WTC11 (cell line): ENCODE data around the gene PCSK2. TPM values are rescaled to one million over a fixed set of nuclear protein-coding genes. Genes with fewer than 3 reads are reported as not detected.

Experiments used
- ATAC-seq: fragments of 200-7000 bp; cut with Tn5 transposase; 2 replicates; pipeline ENCODE4 v1.10.0; 2021; ENCODE audit warnings: mild to moderate bottlenecking, moderate library complexity
- CTCF ChIA-PET: fragments of 300-600 bp; sonication (Branson Sonifier 250); formaldehyde crosslinking; loops from one replicate; lab custom pipeline; 2021; ENCODE audit warnings: antibody characterized with exemption; lab: Charles Lee
- POLR2A ChIA-PET: fragments of 350-600 bp; sonication (Branson Sonifier 250); formaldehyde crosslinking; loops from one replicate; lab custom pipeline; 2021; ENCODE audit warnings: antibody characterized with exemption; lab: Charles Lee
- DNase-seq: peaks from one replicate; pipeline ENCODE4 v3.0.0; 2021; ENCODE audit warnings: low spot score
- H3K27ac Mint-ChIP-seq: 2 replicates; pipeline ENCODE4 v1.8.0; 2021; ENCODE audit warnings: mixed read lengths
- H3K27me3 Mint-ChIP-seq: 2 replicates; pipeline ENCODE4 v1.8.0; 2021; ENCODE audit warnings: low read depth, mild to moderate bottlenecking, moderate library complexity, mixed read lengths
- H3K36me3 Mint-ChIP-seq: 2 replicates; pipeline ENCODE4 v1.8.0; 2021; ENCODE audit warnings: mixed read lengths
- H3K4me1 Mint-ChIP-seq: 2 replicates; pipeline ENCODE4 v1.8.0; 2022; ENCODE audit warnings: mixed read lengths
- H3K4me3 Mint-ChIP-seq: 2 replicates; pipeline ENCODE4 v1.8.0; 2021; ENCODE audit warnings: mild to moderate bottlenecking, moderate library complexity, mixed read lengths
- H3K9me3 Mint-ChIP-seq: 2 replicates; pipeline ENCODE4 v1.8.0; 2021; ENCODE audit warnings: mixed read lengths
- AR ChIP-seq: fragments of 250-450 bp; sonication (Bioruptor Pico); IDR thresholded peaks from 2 replicates; pipeline ENCODE4 v1.9.0; 2021; ENCODE audit warnings: mild to moderate bottlenecking
- CREM ChIP-seq: sonication (generic); formaldehyde crosslinking; IDR thresholded peaks from 2 replicates; pipeline ENCODE4 v1.8.1; 2022; ENCODE audit warnings: mild to moderate bottlenecking, missing genetic modification reagents, moderate library complexity
- ELF4 ChIP-seq: sonication (generic); formaldehyde crosslinking; IDR thresholded peaks from 2 replicates; pipeline ENCODE4 v1.8.1; 2022; ENCODE audit warnings: low read depth, mild to moderate bottlenecking, moderate library complexity, missing genetic modification reagents
- ESRRA ChIP-seq: sonication (generic); formaldehyde crosslinking; IDR thresholded peaks from 2 replicates; pipeline ENCODE4 v1.8.1; 2022; ENCODE audit warnings: mild to moderate bottlenecking, missing genetic modification reagents, borderline replicate concordance
- ETV6 ChIP-seq: sonication (generic); formaldehyde crosslinking; IDR thresholded peaks from 2 replicates; pipeline ENCODE4 v1.8.1; 2022; ENCODE audit warnings: mild to moderate bottlenecking, missing genetic modification reagents
- FOXP4 ChIP-seq: sonication (generic); formaldehyde crosslinking; IDR thresholded peaks from 2 replicates; pipeline ENCODE4 v1.8.0; 2022; ENCODE audit warnings: mild to moderate bottlenecking, missing genetic modification reagents
- HMGA2 ChIP-seq: fragments of 250-450 bp; sonication (Bioruptor Pico); IDR thresholded peaks from 2 replicates; pipeline ENCODE4 v1.4.0; 2021; ENCODE audit warnings: mild to moderate bottlenecking, moderate library complexity
- MXD4 ChIP-seq: fragments of 250-450 bp; sonication (Bioruptor Pico); IDR thresholded peaks from 2 replicates; pipeline ENCODE4 v1.8.0; 2021; ENCODE audit warnings: mild to moderate bottlenecking, moderate library complexity, borderline replicate concordance
- NFE2L1 ChIP-seq: sonication (generic); formaldehyde crosslinking; IDR thresholded peaks from 2 replicates; pipeline ENCODE4 v1.8.1; 2023; ENCODE audit warnings: missing genetic modification reagents
- NR1H2 ChIP-seq: sonication (generic); formaldehyde crosslinking; IDR thresholded peaks from 2 replicates; pipeline ENCODE4 v1.9.0; 2021; ENCODE audit warnings: mild to moderate bottlenecking, moderate library complexity, missing genetic modification reagents
- RELA ChIP-seq: sonication (generic); formaldehyde crosslinking; IDR thresholded peaks from 2 replicates; pipeline ENCODE4 v1.8.1; 2022; ENCODE audit warnings: missing genetic modification reagents, mild to moderate bottlenecking, borderline replicate concordance
- RORB ChIP-seq: fragments of 250-450 bp; sonication (Bioruptor Pico); IDR thresholded peaks from 2 replicates; pipeline ENCODE4 v1.9.0; 2021; ENCODE audit warnings: mild to moderate bottlenecking
- SMAD4 ChIP-seq: sonication (generic); formaldehyde crosslinking; IDR thresholded peaks from 2 replicates; pipeline ENCODE4 v1.8.0; 2022; ENCODE audit warnings: mild to moderate bottlenecking, missing genetic modification reagents
- USF2 ChIP-seq: sonication (generic); formaldehyde crosslinking; IDR thresholded peaks from 2 replicates; pipeline ENCODE4 v1.8.1; 2023; ENCODE audit warnings: mild to moderate bottlenecking, missing genetic modification reagents, moderate library complexity
- ZNF219 ChIP-seq: sonication (generic); formaldehyde crosslinking; IDR thresholded peaks from 2 replicates; pipeline ENCODE4 v1.8.0; 2023; ENCODE audit warnings: missing genetic modification reagents, mild to moderate bottlenecking, borderline replicate concordance
- ZNF263 ChIP-seq: sonication (generic); formaldehyde crosslinking; IDR thresholded peaks from 2 replicates; pipeline ENCODE4 v1.8.1; 2022; ENCODE audit warnings: low read depth, mild to moderate bottlenecking, moderate library complexity, missing genetic modification reagents
- ZNF396 ChIP-seq: fragments of 250-450 bp; sonication (Bioruptor Pico); IDR thresholded peaks from 2 replicates; pipeline ENCODE4 v1.8.0; 2021; ENCODE audit warnings: mild to moderate bottlenecking, moderate library complexity, borderline replicate concordance
- ZNF416 ChIP-seq: fragments of 250-450 bp; sonication (Bioruptor Pico); IDR thresholded peaks from 2 replicates; pipeline ENCODE4 v1.9.0; 2021; ENCODE audit warnings: mild to moderate bottlenecking, inconsistent platforms
- total RNA-seq: library from RNA; stranded (reverse); gene quantifications from 3 replicates; pipeline ENCODE4 v1.2.3, GENCODE V29; 2021
- TF ChIP-seq, protein P1 (sequence below): sonication (generic); formaldehyde crosslinking; IDR thresholded peaks from 2 replicates; pipeline ENCODE4 v1.8.1; 2023; ENCODE audit warnings: mild to moderate bottlenecking, moderate library complexity, missing genetic modification reagents
- TF ChIP-seq, protein P2 (sequence below): sonication (generic); formaldehyde crosslinking; IDR thresholded peaks from 2 replicates; pipeline ENCODE4 v1.8.0; 2022; ENCODE audit warnings: mild to moderate bottlenecking, missing genetic modification reagents
- TF ChIP-seq, protein P3 (sequence below): sonication (generic); formaldehyde crosslinking; IDR thresholded peaks from 2 replicates; pipeline ENCODE4 v1.8.1; 2023; ENCODE audit warnings: mild to moderate bottlenecking, missing genetic modification reagents
- TF ChIP-seq, protein P4 (sequence below): fragments of 250-450 bp; sonication (Bioruptor Pico); IDR thresholded peaks from 2 replicates; pipeline ENCODE4 v2.1.2; 2022; ENCODE audit warnings: mild to moderate bottlenecking, moderate library complexity

PCSK2 gene
- total RNA-seq, 1 experiment from 2014 or later = 0.74 TPM

DNA sequence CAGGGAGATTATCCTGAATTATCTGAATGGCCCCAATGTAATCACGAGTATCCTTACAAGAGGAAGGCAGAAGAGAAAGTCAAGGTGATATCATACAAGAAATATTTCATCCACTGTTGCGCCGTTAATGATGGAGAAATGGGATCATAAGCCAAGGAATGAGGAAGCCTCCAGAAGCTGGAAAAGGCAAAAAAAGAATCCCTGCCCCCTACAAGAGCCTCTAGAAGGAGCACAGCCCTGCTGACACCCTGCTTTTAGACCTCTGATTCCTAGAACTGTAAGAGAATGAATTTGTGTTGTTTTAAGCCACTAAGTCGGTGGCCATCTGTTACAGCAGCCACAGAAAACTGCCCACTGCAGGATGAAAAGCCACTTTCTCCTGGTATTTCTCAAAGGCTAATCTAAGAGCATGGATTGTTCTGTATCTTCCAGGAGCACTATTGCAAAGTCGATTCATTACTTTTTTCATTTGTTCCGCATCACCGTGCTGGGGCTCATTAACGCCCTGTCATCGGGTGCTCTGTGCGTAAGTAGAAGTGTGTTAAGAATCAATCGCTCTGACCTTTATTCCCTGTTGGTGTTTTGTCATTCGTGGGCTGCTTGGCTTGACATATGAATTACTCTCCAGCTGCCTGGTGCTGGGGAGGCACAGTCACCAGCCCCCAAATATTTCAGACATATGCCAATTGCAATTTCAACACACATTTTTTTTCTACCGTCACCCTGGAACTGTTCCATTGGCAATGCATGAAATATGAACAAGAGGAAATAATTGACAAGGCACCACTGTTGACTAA lies 117.0 kb downstream of the PCSK2 start (continued):
- TF ChIP-seq, protein P1, sequence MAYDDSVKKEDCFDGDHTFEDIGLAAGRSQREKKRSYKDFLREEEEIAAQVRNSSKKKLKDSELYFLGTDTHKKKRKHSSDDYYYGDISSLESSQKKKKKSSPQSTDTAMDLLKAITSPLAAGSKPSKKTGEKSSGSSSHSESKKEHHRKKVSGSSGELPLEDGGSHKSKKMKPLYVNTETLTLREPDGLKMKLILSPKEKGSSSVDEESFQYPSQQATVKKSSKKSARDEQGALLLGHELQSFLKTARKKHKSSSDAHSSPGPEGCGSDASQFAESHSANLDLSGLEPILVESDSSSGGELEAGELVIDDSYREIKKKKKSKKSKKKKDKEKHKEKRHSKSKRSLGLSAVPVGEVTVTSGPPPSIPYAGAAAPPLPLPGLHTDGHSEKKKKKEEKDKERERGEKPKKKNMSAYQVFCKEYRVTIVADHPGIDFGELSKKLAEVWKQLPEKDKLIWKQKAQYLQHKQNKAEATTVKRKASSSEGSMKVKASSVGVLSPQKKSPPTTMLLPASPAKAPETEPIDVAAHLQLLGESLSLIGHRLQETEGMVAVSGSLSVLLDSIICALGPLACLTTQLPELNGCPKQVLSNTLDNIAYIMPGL (CRISPR knock-in tag) = no peak
- TF ChIP-seq RORB = no peak
- TF ChIP-seq, protein P2, sequence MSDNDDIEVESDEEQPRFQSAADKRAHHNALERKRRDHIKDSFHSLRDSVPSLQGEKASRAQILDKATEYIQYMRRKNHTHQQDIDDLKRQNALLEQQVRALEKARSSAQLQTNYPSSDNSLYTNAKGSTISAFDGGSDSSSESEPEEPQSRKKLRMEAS = no peak
- no peak for TF ChIP-seq ESRRA (CRISPR knock-in tag)
- no peak for TF ChIP-seq ZNF416 (CRISPR knock-in tag)
- no peak for TF ChIP-seq USF2

- Mint-ChIP-seq H3K4me1 (peaks cover 16% of the 10 kb centered on the region), H3K27me3 (peaks cover 2% of the 10 kb centered on the region; the same call in 1 of the 2 replicates), H3K36me3 (no peaks in the 10 kb centered on the region), H3K9me3 (no peaks in the 10 kb centered on the region), H3K4me3 (no peak overlapping the region), H3K27ac (no peak overlapping the region)
- no peak for ATAC-seq
- no peak for DNase-seq
- TF ChIP-seq MXD4 (CRISPR knock-in tag) = no peak
- ChIA-PET POLR2A (no interaction called here), CTCF (interaction anchor here (0.6 kb wide), 1 partner anchor 13 kb away, joined by 3 read pairs; no protein-coding TSS in a partner anchor)
Observed at GRCh38 chr20:17344790-17345189, 118.0 kb downstream of the PCSK2 start.

DNA sequence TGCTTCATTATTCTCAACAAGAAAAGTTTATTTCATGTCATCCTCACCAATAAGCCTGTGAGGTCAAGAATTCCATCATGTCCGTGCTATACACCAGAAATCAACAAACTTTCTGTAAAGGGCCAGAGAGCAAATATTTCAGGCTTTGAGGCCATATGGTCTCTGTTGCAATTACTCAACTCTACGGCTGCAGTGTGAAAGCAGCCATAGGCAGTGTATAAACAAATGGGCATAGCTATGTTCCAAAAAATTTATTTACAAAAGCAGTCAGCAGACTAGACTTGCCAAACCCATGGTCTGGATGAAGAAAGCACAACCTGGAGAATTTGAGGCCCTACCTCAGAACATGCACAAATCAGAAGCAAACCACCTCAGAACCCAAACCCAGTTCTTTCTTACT lies 118.5 kb downstream of the PCSK2 start:
- H3K27me3 Mint-ChIP-seq = peaks cover 2% of the 10 kb centered on the region; the same call in 1 of the 2 replicates
- ChIA-PET POLR2A (interaction anchor here (0.6 kb wide), 1 partner anchor 15 kb away, joined by 3 read pairs; no protein-coding TSS in a partner anchor), CTCF (interaction anchor here (0.6 kb wide), 1 partner anchor 13 kb away, joined by 3 read pairs; no protein-coding TSS in a partner anchor)
- H3K4me1 Mint-ChIP-seq = peaks cover 16% of the 10 kb centered on the region
- H3K4me3 Mint-ChIP-seq = no peak overlapping the region
- ATAC-seq (no peak), DNase-seq (no peak)
- no peaks in the 10 kb centered on the region for H3K9me3 Mint-ChIP-seq
- no peak overlapping the region for H3K27ac Mint-ChIP-seq
- no peaks in the 10 kb centered on the region for H3K36me3 Mint-ChIP-seq
- no peak for TF ChIP-seq NFE2L1 (CRISPR knock-in tag)
- no peak for TF ChIP-seq RELA (CRISPR knock-in tag)
- no peak for TF ChIP-seq RORB
- no peak for TF ChIP-seq ZNF219 (CRISPR knock-in tag)
- no peak for TF ChIP-seq CREM (CRISPR knock-in tag)
- TF ChIP-seq, protein P3, sequence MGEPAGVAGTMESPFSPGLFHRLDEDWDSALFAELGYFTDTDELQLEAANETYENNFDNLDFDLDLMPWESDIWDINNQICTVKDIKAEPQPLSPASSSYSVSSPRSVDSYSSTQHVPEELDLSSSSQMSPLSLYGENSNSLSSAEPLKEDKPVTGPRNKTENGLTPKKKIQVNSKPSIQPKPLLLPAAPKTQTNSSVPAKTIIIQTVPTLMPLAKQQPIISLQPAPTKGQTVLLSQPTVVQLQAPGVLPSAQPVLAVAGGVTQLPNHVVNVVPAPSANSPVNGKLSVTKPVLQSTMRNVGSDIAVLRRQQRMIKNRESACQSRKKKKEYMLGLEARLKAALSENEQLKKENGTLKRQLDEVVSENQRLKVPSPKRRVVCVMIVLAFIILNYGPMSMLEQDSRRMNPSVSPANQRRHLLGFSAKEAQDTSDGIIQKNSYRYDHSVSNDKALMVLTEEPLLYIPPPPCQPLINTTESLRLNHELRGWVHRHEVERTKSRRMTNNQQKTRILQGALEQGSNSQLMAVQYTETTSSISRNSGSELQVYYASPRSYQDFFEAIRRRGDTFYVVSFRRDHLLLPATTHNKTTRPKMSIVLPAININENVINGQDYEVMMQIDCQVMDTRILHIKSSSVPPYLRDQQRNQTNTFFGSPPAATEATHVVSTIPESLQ (CRISPR knock-in tag) = no peak
- no peak for TF ChIP-seq NR1H2 (CRISPR knock-in tag)
- TF ChIP-seq ETV6 (CRISPR knock-in tag) = no peak
- no peak for TF ChIP-seq FOXP4
- TF ChIP-seq, protein P4, sequence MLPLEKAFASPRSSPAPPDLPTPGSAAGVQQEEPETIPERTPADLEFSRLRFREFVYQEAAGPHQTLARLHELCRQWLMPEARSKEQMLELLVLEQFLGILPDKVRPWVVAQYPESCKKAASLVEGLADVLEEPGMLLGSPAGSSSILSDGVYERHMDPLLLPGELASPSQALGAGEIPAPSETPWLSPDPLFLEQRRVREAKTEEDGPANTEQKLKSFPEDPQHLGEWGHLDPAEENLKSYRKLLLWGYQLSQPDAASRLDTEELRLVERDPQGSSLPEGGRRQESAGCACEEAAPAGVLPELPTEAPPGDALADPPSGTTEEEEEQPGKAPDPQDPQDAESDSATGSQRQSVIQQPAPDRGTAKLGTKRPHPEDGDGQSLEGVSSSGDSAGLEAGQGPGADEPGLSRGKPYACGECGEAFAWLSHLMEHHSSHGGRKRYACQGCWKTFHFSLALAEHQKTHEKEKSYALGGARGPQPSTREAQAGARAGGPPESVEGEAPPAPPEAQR (CRISPR knock-in tag) = no peak
- no peak for TF ChIP-seq ZNF396 (CRISPR knock-in tag)
- TF ChIP-seq SMAD4 (CRISPR knock-in tag) = no peak
- TF ChIP-seq ZNF263 (CRISPR knock-in tag) = no peak
- no peak for TF ChIP-seq HMGA2 (CRISPR knock-in tag)
- TF ChIP-seq ELF4 (CRISPR knock-in tag) = no peak
- TF ChIP-seq AR = no peak
